GM12878 (cell line): ENCODE results near the gene TANK. TPM values are rescaled to one million over a fixed set of nuclear protein-coding genes. Genes with fewer than 3 reads are reported as not detected.

Experiments
- ATAC-seq: fragments of 200-7000 bp; cut with Tn5 transposase; 3 replicates; pipeline ENCODE4 v1.9.1; 2020; ENCODE audit warnings: mild to moderate bottlenecking, moderate library complexity
- BruUV-seq: library from RNA; stranded (reverse); fragments of 400-500 nt; replicated peaks from 2 replicates; lab custom pipeline; 2021; lab: Mats Ljungman, UMichigan
- CTCF ChIA-PET: fragments of 300-600 bp; sonication (Branson Sonifier 250); formaldehyde crosslinking; extraction: SDS; loops from one replicate; lab custom pipeline; 2021; ENCODE audit warnings: inconsistent platforms; lab: Yijun Ruan, JAX
- POLR2A ChIA-PET: fragments of 350-600 bp; formaldehyde crosslinking; extraction: SDS; loops from one replicate; lab custom pipeline; 2021; ENCODE audit warnings: inconsistent platforms; lab: Charles Lee
- RAD21 ChIA-PET: fragments of 300-600 bp; sonication (Branson Sonifier 250); formaldehyde crosslinking; loops from one replicate; lab custom pipeline; 2023; ENCODE audit warnings: antibody characterized with exemption; ENCODE audit not compliant: unreplicated experiment; lab: Charles Lee
- SMC1A ChIA-PET: fragments of 300-600 bp; sonication (Branson Sonifier 250); formaldehyde crosslinking; loops from one replicate; lab custom pipeline; 2023; ENCODE audit not compliant: unreplicated experiment, uncharacterized antibody; lab: Charles Lee
- DNase-seq: peaks from one replicate; pipeline ENCODE4 v3.0.0-alpha.2; 2011; ENCODE audit warnings: low read depth, low spot score
- FAIRE-seq: peaks from 3 replicates; lab custom pipeline; 2011; peaks lifted over from hg19 to GRCh38; lab: Jason Lieb, UNC
- H2AFZ ChIP-seq: 2 replicates; pipeline ENCODE4 v1.6.0; 2011; ENCODE audit warnings: low read depth, low read length, control low read depth; ENCODE audit not compliant: control insufficient read depth
- H3K27ac ChIP-seq: 2 replicates; pipeline ENCODE4 v1.5.1; 2011; ENCODE audit warnings: control low read depth; ENCODE audit not compliant: control insufficient read depth, insufficient read depth
- H3K27me3 ChIP-seq, 2 experiments: replicated peaks in 1 of 2; 2 replicates each; pipeline versions ENCODE4 v1.6.0 to v1.6.1; 2011; ENCODE audit warnings: low read length in 1 of 2; ENCODE audit not compliant: control insufficient read depth in 2 of 2, insufficient read depth in 2 of 2
- H3K36me3 ChIP-seq, 2 experiments: 2 replicates each; pipeline ENCODE4 v1.5.1; 2011; ENCODE audit warnings: low read length in 1 of 2; ENCODE audit not compliant: control insufficient read depth in 2 of 2, insufficient read depth in 2 of 2
- H3K4me1 ChIP-seq: 2 replicates; pipeline ENCODE4 v1.6.1; 2011; ENCODE audit warnings: mild to moderate bottlenecking, low read length, moderate library complexity, mixed read lengths; ENCODE audit not compliant: control insufficient read depth, insufficient read depth
- H3K4me2 ChIP-seq: 2 replicates; pipeline ENCODE4 v1.6.0; 2011; ENCODE audit warnings: control low read depth; ENCODE audit not compliant: control insufficient read depth, insufficient read depth
- H3K4me3 ChIP-seq: fragments of 200-600 bp; sonication (generic); 2 replicates; pipeline ENCODE4 v1.5.1; 2016
- H3K79me2 ChIP-seq: 2 replicates; pipeline ENCODE4 v1.6.0; 2011; ENCODE audit warnings: low read length; ENCODE audit not compliant: control insufficient read depth, insufficient read depth
- H3K9ac ChIP-seq: 2 replicates; pipeline ENCODE4 v1.8.0; 2011; ENCODE audit warnings: low read length, control low read depth, mixed read lengths; ENCODE audit not compliant: control insufficient read depth, insufficient read depth
- H3K9me3 ChIP-seq: replicated peaks from 3 replicates; pipeline ENCODE4 v1.5.1; 2011; ENCODE audit warnings: mild to moderate bottlenecking, low read length; ENCODE audit not compliant: control insufficient read depth, insufficient read depth
- H4K20me1 ChIP-seq: 2 replicates; pipeline ENCODE4 v1.6.0; 2011; ENCODE audit not compliant: control insufficient read depth, insufficient read depth
- ETV6 ChIP-seq, 2 experiments: fragments of 450-650 bp in 1 of 2; IDR thresholded peaks in 1 of 2; conservative IDR thresholded peaks in 1 of 2; 2 replicates each; pipeline ENCODE4 v1.6.1; 2014; ENCODE audit warnings: antibody characterized with exemption in 1 of 2, borderline replicate concordance in 1 of 2, low read depth in 1 of 2, mild to moderate bottlenecking in 1 of 2, moderate library complexity in 1 of 2
- PAX5 ChIP-seq: IDR thresholded peaks from 2 replicates; pipeline ENCODE4 v1.6.1; 2011; ENCODE audit warnings: low read depth, low read length, borderline replicate concordance
- SREBF2 ChIP-seq: IDR thresholded peaks from 2 replicates; pipeline ENCODE4 v1.6.1; 2012; ENCODE audit warnings: mild to moderate bottlenecking, low read length
- WGBS: methylation state at CpG from one replicate; pipeline ENCODE4 v1.1.6; 2016; ENCODE audit warnings: low lambda C conversion rate; ENCODE audit not compliant: insufficient replicate concordance, insufficient coverage; ENCODE audit errors: missing lambda C conversion rate; 5-methylcytosine and 5-hydroxymethylcytosine counted together
- in situ Hi-C: fragments of 300-500 bp; cut with MboI; formaldehyde crosslinking; loops from 9 replicates; pipeline ENCODE4 v1.14.3; 2018; ENCODE audit warnings: mixed read lengths
- intact Hi-C: fragments of 100-400 bp; cut with micrococcal nuclease; formaldehyde crosslinking; loops from one replicate; pipeline ENCODE4 v1.14.2; 2022; ENCODE audit not compliant: unreplicated experiment
- polyA plus RNA-seq, 11 experiments: library from polyadenylated mRNA; depleted of rRNA in 4 of 11; unstranded in 6 of 11; stranded (reverse) in 5 of 11; fragments of >200 nt; fragmentation: Nextera tagmentation in 4 of 11; fragmentation: Illumina TruSeq in 1 of 11; extraction: Ambion mirVana in 4 of 11; extraction: Trizol in 1 of 11; gene quantifications; 1 replicate in 1 of 11; 2 replicates in 10 of 11; pipeline versions ENCODE4 v1.2.1 to v1.2.3, GENCODE V29; 2011 to 2016; ENCODE audit warnings: inconsistent platforms in 2 of 11, missing spikeins in 2 of 11, low read depth in 1 of 11
- total RNA-seq, 4 experiments: library from RNA; depleted of rRNA in 3 of 4; stranded (reverse); fragments of >200 nt in 3 of 4; fragmentation: Illumina TruSeq in 1 of 4; extraction: Trizol in 1 of 4; gene quantifications; 2 replicates each; pipeline versions ENCODE4 v1.2.1 to v1.2.3, GENCODE V29; 2013 to 2021
- TF ChIP-seq, protein P1 (sequence below): fragments of 450-650 bp; IDR thresholded peaks from 2 replicates; pipeline ENCODE4 v1.6.1; 2014; ENCODE audit warnings: mild to moderate bottlenecking

Gene TANK
- total and polyA plus RNA-seq, 10 of the 15 experiments (the other 5 are each of a cell fraction or from before 2014, with no cell fraction given), result 48.6 to 127 (median 103) TPM

DNA sequence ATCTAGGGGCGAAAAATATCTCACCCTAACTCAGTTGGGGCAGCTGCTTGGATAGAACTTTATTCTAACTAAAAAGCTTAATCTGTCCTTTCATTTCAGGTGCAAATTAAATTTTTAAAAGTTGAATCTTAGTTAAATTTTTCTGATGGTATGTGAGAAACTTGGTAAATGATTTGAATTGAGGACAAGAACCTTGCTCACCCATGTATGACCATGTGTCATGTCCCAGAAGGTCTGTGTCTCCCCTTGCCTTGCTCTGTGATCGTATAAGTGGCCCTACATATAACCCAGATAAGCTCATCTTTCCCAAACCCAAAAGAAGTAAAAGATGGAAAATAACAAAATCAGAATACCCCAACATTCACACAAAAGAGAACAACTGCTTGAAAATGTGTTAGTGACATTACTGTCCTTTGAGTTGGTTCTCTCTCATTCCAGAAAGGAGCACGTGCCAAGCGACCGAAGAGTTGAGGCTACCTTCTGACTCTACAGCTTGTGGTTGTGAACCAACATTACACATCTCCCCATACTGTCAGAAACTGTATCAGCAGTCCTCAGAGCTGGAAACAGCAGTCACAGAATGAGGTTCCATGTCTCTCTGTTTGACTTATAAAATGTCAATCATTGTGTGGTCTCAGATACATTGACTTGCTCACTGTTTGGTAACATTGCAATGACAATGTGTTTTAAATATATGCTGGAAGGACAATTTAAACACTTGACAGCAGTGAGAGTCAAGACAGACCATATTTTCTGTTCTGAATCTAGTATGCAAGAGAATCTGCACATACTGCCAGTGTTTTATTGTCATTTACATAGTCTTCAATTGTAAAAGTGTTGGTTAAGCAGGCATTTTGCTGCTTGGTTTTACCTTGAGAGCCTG lies 46.3 kb upstream of the TANK start:
- DNase-seq (no peak), ATAC-seq (peak; percentile 38; the same call in 2 of the 3 replicates), FAIRE-seq (no peak)
- Histone ChIP-seq H3K27me3 (no peaks in the 10 kb centered on the region), H3K4me3 (no peak overlapping the region), H4K20me1 (no peaks in the 10 kb centered on the region), H3K27ac (no peak overlapping the region), H2AFZ (no peak overlapping the region), H3K9ac (no peak overlapping the region), H3K4me1 (no peaks in the 10 kb centered on the region), H3K79me2 (no peaks in the 10 kb centered on the region), H3K36me3 (no peaks in the 10 kb centered on the region), H3K9me3 (no peaks in the 10 kb centered on the region), H3K4me2 (no peak overlapping the region)
- POLR2A ChIA-PET, result interaction anchor here (1.4 to 2.1 kb wide), 2 partner anchors 10 to 22 kb away, joined by 7 to 14 read pairs; no protein-coding TSS in a partner anchor
- SMC1A ChIA-PET, result interaction anchor here (0.6 to 9.4 kb wide), 15 partner anchors 9 to 270 kb away, joined by 3 to 79 read pairs (median 5); no protein-coding TSS in a partner anchor
- 94% methylated on average over 5 of the region's 5 CpGs for WGBS
- in situ Hi-C loops (no loop called here), intact Hi-C loops (no loop called here)
- TF ChIP-seq PAX5 (peak; percentile 36; the same call in 1 of the 2 replicates), ETV6 (conservative IDR thresholded peaks at IDR 0.05 in 1 of 2, IDR thresholded peaks at IDR 0.05 in 1 of 2; ENCODE audit: borderline replicate concordance in 1 of 2, low read depth in 1 of 2) (0 out of 4 replicates have a peak, but pooled peaks of 1 of the 2 experiments have one; percentile 17), SREBF2 (no peak)
- TF ChIP-seq, protein P1, sequence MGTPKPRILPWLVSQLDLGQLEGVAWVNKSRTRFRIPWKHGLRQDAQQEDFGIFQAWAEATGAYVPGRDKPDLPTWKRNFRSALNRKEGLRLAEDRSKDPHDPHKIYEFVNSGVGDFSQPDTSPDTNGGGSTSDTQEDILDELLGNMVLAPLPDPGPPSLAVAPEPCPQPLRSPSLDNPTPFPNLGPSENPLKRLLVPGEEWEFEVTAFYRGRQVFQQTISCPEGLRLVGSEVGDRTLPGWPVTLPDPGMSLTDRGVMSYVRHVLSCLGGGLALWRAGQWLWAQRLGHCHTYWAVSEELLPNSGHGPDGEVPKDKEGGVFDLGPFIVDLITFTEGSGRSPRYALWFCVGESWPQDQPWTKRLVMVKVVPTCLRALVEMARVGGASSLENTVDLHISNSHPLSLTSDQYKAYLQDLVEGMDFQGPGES, result no peak
- CTCF ChIA-PET, result interaction anchor here (0.8 to 8.1 kb wide), 6 partner anchors 6 to 109 kb away, joined by 3 to 68 read pairs (median 4); no protein-coding TSS in a partner anchor
- RAD21 ChIA-PET, result interaction anchor here (1.6 to 2.2 kb wide), 2 partner anchors 9 to 24 kb away, joined by 5 read pairs; no protein-coding TSS in a partner anchor
- BruUV-seq, result no TSS peak
